Activated CD8-positive, alpha-beta memory T cell treated with anti-CD3 and anti-CD28 coated beads, Interleukin-2, amount 50 U/mL, for 48 hours (primary cell): Measurements from ENCODE around the gene CDIPT.

Source experiments
- DNase-seq: peaks from one replicate; pipeline ENCODE4 v3.0.0-alpha.2; 2020

The CDIPT gene

GRCh38 chr16:29809031-29809747 is 53.8 kb downstream of the CDIPT start:
- DNase-seq, result peak; percentile 65
